ENCODE results near the gene GNA12. TPM values are rescaled to one million over a fixed set of nuclear protein-coding genes. Genes with fewer than 3 reads are reported as not detected.
A peak's percentile ranks its signal among the peaks of the same experiment; 100 is the strongest.

Gene GNA12
- total RNA-seq, 2 experiments from 2014 or later: 16.3 to 17.4 TPM

GRCh38 chr7:2691011-2691707 is 152.9 kb downstream of the GNA12 start:
- no peak for DNase-seq
- Mint-ChIP-seq H3K27ac (no peak overlapping the region), H3K4me1 (peaks cover 16% of the 10 kb centered on the region), H3K27me3 (peaks cover 42% of the 10 kb centered on the region), H3K4me3 (no peak overlapping the region), H3K36me3 (ENCODE audit: low read depth) (no peaks in the 10 kb centered on the region), H3K9me3 (no peaks in the 10 kb centered on the region)
- POLR2A ChIA-PET: no interaction called here
- CTCF ChIA-PET: interaction anchor here (1.3 to 2.4 kb wide), 2 partner anchors 18 to 19 kb away, joined by 8 to 15 read pairs; no protein-coding TSS in a partner anchor

GRCh38 chr7:2689951-2690705 is 154.0 kb downstream of the GNA12 start:
- POLR2A ChIA-PET: interaction anchor here (1.2 kb wide), 1 partner anchor 9 kb away, joined by 6 read pairs; no protein-coding TSS in a partner anchor
- H3K27ac Mint-ChIP-seq: no peak overlapping the region
- peaks cover 16% of the 10 kb centered on the region for H3K4me1 Mint-ChIP-seq
- H3K4me3 Mint-ChIP-seq: no peak overlapping the region
- H3K36me3 Mint-ChIP-seq (ENCODE audit: low read depth): no peaks in the 10 kb centered on the region
- H3K9me3 Mint-ChIP-seq: no peaks in the 10 kb centered on the region
- DNase-seq: no peak
- H3K27me3 Mint-ChIP-seq: peaks cover 47% of the 10 kb centered on the region
- CTCF ChIA-PET: interaction anchor here (1.0 to 2.4 kb wide), 4 partner anchors 9 to 19 kb away, joined by 3 to 15 read pairs (median 6); no protein-coding TSS in a partner anchor

GRCh38 chr7:2689343-2689847 is 154.7 kb downstream of the GNA12 start:
- H3K9me3 Mint-ChIP-seq: no peaks in the 10 kb centered on the region
- H3K4me3 Mint-ChIP-seq: no peak overlapping the region
- H3K36me3 Mint-ChIP-seq (ENCODE audit: low read depth): no peaks in the 10 kb centered on the region
- ChIA-PET POLR2A (interaction anchor here (1.2 kb wide), 1 partner anchor 9 kb away, joined by 6 read pairs; no protein-coding TSS in a partner anchor), CTCF (interaction anchor here (0.5 to 2.4 kb wide), 5 partner anchors 9 to 30 kb away, joined by 3 to 15 read pairs (median 6); no protein-coding TSS in a partner anchor)
- no peak overlapping the region for H3K27ac Mint-ChIP-seq
- peaks cover 16% of the 10 kb centered on the region for H3K4me1 Mint-ChIP-seq
- H3K27me3 Mint-ChIP-seq: peaks cover 48% of the 10 kb centered on the region
- no peak for DNase-seq

GRCh38 chr7:2688409-2689342 is 155.4 kb downstream of the GNA12 start:
- Mint-ChIP-seq H3K4me3 (no peak overlapping the region), H3K9me3 (no peaks in the 10 kb centered on the region), H3K27ac (no peak overlapping the region), H3K27me3 (peaks cover 48% of the 10 kb centered on the region), H3K36me3 (ENCODE audit: low read depth) (no peaks in the 10 kb centered on the region), H3K4me1 (peaks cover 16% of the 10 kb centered on the region)
- CTCF ChIA-PET: interaction anchor here (0.5 to 8.6 kb wide), 4 partner anchors 10 to 30 kb away, joined by 5 to 53 read pairs (median 10); no protein-coding TSS in a partner anchor
- DNase-seq: no peak
- POLR2A ChIA-PET: no interaction called here

GRCh38 chr7:2687881-2688318 is 156.2 kb downstream of the GNA12 start, which contains the start of gene AMZ1:
AMZ1 (plus strand) TSS chr7:2688202; CDS start chr7:2700452, 12,250 bp downstream.
- H3K36me3 Mint-ChIP-seq (ENCODE audit: low read depth): no peaks in the 10 kb centered on the region
- no peak within 1 kb of the TSS for H3K4me3 Mint-ChIP-seq
- ChIA-PET POLR2A (no interaction called here), CTCF (interaction anchor here (8.6 kb wide), 1 partner anchor 22 kb away, joined by 53 read pairs; no protein-coding TSS in a partner anchor)
- H3K27me3 Mint-ChIP-seq: peaks cover 49% of the 10 kb centered on the region
- no peaks in the 10 kb centered on the region for H3K9me3 Mint-ChIP-seq
- peaks cover 16% of the 10 kb centered on the region for H3K4me1 Mint-ChIP-seq
- H3K27ac Mint-ChIP-seq: no peak within 1 kb of the TSS
- DNase-seq: no peak

- POLR2A ChIA-PET: no interaction called here
- Mint-ChIP-seq H3K27me3 (peaks cover 54% of the 10 kb centered on the region), H3K4me3 (no peak overlapping the region), H3K36me3 (ENCODE audit: low read depth) (no peaks in the 10 kb centered on the region), H3K27ac (no peak overlapping the region), H3K4me1 (peaks cover 16% of the 10 kb centered on the region), H3K9me3 (no peaks in the 10 kb centered on the region)
- CTCF ChIA-PET: interaction anchor here (8.6 kb wide), 1 partner anchor 23 kb away, joined by 53 read pairs; no protein-coding TSS in a partner anchor
- no peak for DNase-seq
These were observed 156.7 kb downstream of the GNA12 start for GRCh38 chr7:2687338-2687869.

GRCh38 chr7:2686101-2686500 is 158.0 kb downstream of the GNA12 start:
- POLR2A ChIA-PET: no interaction called here
- Mint-ChIP-seq H3K27ac (no peak overlapping the region), H3K4me1 (peaks cover 15% of the 10 kb centered on the region), H3K4me3 (no peak overlapping the region), H3K27me3 (peaks cover 53% of the 10 kb centered on the region), H3K36me3 (ENCODE audit: low read depth) (no peaks in the 10 kb centered on the region), H3K9me3 (no peaks in the 10 kb centered on the region)
- CTCF ChIA-PET: interaction anchor here (0.9 to 8.6 kb wide), 3 partner anchors 14 to 235 kb away, joined by 3 to 53 read pairs (median 9); no protein-coding TSS in a partner anchor
- DNase-seq: no peak

- Mint-ChIP-seq H3K27me3 (peaks cover 38% of the 10 kb centered on the region), H3K9me3 (no peaks in the 10 kb centered on the region), H3K27ac (no peak overlapping the region), H3K36me3 (ENCODE audit: low read depth) (no peaks in the 10 kb centered on the region), H3K4me3 (no peak overlapping the region), H3K4me1 (peaks cover 8% of the 10 kb centered on the region)
- no peak for DNase-seq
- ChIA-PET POLR2A (no interaction called here), CTCF (interaction anchor here (1.7 to 8.6 kb wide), 2 partner anchors 25 to 233 kb away, joined by 9 to 53 read pairs; no protein-coding TSS in a partner anchor)
These were observed 159.6 kb downstream of the GNA12 start for GRCh38 chr7:2684501-2684900.

- no peaks in the 10 kb centered on the region for H3K36me3 Mint-ChIP-seq (ENCODE audit: low read depth)
- POLR2A ChIA-PET: interaction anchor here (1.0 to 2.0 kb wide), 2 partner anchors 17 to 231 kb away, joined by 3 to 5 read pairs; no protein-coding TSS in a partner anchor
These were observed 161.9 kb downstream of the GNA12 start for GRCh38 chr7:2681929-2682799.

GRCh38 chr7:2680792-2681490 is 163.2 kb downstream of the GNA12 start:
- Mint-ChIP-seq H3K27ac (no peak overlapping the region), H3K9me3 (no peaks in the 10 kb centered on the region), H3K4me1 (no peaks in the 10 kb centered on the region), H3K4me3 (no peak overlapping the region), H3K36me3 (ENCODE audit: low read depth) (no peaks in the 10 kb centered on the region), H3K27me3 (peaks cover 12% of the 10 kb centered on the region)
- ChIA-PET POLR2A (interaction anchor here (2.0 kb wide), 1 partner anchor 229 kb away, joined by 5 read pairs; no protein-coding TSS in a partner anchor), CTCF (interaction anchor here (0.6 to 8.6 kb wide), 10 partner anchors 9 to 259 kb away, joined by 3 to 53 read pairs (median 3); partner anchors contain the start of gene GRIFIN)
- DNase-seq: peak; percentile 67

More at GRCh38 chr7:2681929-2682799, 161.9 kb downstream of the GNA12 start:
- Mint-ChIP-seq H3K4me1 (no peaks in the 10 kb centered on the region), H3K4me3 (no peak overlapping the region), H3K27me3 (peaks cover 21% of the 10 kb centered on the region), H3K27ac (no peak overlapping the region), H3K9me3 (no peaks in the 10 kb centered on the region)
- DNase-seq: no peak
- CTCF ChIA-PET: interaction anchor here (0.6 to 8.6 kb wide), 7 partner anchors 9 to 231 kb away, joined by 3 to 53 read pairs (median 6); no protein-coding TSS in a partner anchor

Data from activated CD4-positive, alpha-beta memory T cell treated with anti-CD3 and anti-CD28 coated beads, Interleukin-2, amount 10 ng/mL, durations not matched to agents 7 days and 5 days (primary cell).